Cardiac fibroblast (primary cell): ENCODE measurements around the gene RYR3.

ENCODE experiments used
- DNase-seq, 2 donors: peaks; one replicate each; pipeline versions ENCODE4 v3.0.0 to v3.0.0-alpha.2; 2010; ENCODE audit warnings: low read depth in 2 of 2
- H3K4me3 ChIP-seq, 2 donors: replicated peaks in 1 of 2; 1 replicate in 1 of 2; 2 replicates in 1 of 2; pipeline ENCODE4 v1.5.1; 2011; ENCODE audit warnings: low read depth in 2 of 2, low read length in 2 of 2, mild to moderate bottlenecking in 2 of 2, moderate library complexity in 1 of 2
- CTCF ChIP-seq: IDR thresholded peaks from one replicate; pipeline ENCODE4 v1.5.1; 2011; ENCODE audit warnings: low read depth, mild to moderate bottlenecking, low read length, inconsistent platforms

RYR3 gene

GRCh38 chr15:33392453-33392852, 81.7 kb downstream of the RYR3 start:
- no peak for DNase-seq
- no peak for TF ChIP-seq CTCF
- no peak overlapping the region for H3K4me3 ChIP-seq

DNA sequence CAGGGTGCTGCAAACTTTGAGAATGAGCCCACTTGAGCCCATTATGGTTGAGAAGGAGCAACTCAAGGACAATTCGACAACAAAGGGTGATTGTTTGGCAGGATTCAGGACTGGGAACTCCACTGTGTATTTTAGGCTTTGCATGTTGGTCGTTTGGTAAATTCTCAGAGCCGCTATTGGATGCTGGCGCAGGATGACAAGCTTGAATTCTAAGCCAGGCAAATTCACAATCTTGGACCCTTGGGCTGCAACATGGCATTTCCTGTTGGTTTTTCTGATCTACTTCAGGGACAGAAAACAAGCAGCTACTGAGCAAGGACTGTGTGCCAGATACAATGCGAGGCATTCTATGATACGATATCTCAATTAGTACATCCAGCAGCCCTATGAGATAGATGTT, 82.8 kb downstream of the RYR3 start:
- no peak overlapping the region for H3K4me3 ChIP-seq
- no peak for TF ChIP-seq CTCF
- no peak for DNase-seq

DNA sequence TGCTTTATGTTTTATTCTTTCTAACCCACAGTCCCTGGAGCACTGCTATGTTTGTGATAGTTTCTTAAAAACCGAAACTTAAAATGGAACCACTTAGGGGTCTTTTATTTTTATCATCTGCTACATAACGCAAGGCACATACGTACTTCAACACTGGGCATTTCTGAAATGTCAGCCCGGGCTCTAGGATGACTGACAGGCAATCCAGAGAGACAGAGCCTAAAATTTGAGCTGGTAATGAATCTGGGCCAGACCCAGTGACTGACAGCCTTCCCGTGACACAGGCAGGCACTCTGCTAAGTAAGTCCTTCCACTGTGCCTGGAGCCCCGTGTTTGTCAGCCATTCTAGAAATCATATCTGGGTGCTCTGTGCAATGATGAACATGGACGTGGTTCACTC, 84.6 kb downstream of the RYR3 start:
- TF ChIP-seq CTCF, result no peak
- DNase-seq, result no peak
- H3K4me3 ChIP-seq, result no peak overlapping the region

DNA sequence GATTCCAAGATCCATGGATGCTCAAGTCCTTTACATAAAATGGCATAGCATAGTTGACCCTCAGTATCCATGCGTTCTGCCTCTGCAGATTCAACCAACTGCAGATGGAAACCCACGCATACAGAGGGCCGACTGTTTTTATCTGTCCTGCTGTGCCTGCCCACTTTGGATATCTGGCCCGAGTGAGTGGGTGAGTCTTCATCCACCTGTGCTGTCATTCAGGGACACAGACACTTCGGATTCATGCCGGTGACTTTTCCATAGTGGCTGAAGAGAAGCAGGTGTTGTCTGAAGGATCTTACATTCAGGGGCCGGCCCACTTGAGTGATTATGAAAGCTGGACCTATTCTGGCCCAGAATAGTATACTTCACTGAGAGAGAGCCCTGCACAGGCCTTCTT, 85.1 kb downstream of the RYR3 start:
- TF ChIP-seq CTCF, result no peak
- DNase-seq, result no peak
- H3K4me3 ChIP-seq, result no peak overlapping the region

DNA sequence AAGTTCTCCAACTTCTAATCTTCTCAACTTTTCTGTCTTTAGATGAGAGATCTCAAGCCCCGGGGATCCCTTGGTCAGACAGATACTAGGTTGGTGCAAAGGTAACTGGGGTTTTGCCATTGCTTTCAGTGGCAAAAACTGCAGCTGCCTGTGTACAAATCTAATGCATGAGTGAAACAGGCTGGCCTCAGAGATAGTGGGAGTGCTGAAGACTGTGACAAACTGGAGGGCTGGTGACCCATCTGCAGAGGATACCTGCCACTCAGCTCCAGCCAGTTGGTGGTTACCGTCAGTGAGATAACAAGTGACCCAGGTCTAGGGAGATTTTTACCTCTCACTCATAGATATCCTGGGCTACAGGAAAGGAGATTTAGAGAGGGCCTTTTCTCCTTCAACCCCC, 85.7 kb downstream of the RYR3 start:
- H3K4me3 ChIP-seq, result no peak overlapping the region
- DNase-seq, result no peak
- TF ChIP-seq CTCF, result no peak

GRCh38 chr15:33398555-33398954, 87.8 kb downstream of the RYR3 start:
- H3K4me3 ChIP-seq, result no peak overlapping the region
- TF ChIP-seq CTCF, result no peak
- no peak for DNase-seq

DNA sequence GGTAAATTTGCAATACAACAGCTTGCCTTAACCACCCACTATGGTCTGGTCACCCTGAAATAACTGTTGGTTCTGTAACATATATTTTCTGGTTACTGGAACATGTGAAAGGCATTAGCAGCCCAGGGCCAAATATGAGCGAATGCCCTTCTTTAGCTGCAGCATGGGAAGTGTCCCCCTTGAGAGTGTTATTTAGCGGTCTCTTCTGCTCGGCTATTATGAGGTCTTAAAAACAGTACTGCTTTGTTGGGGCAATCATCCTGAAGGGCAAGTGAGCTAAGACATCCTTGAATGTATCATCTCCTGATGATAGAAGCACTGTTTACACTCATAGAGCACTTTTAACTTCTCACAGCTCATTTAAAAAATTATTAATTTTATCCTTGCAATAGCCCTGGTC, 90.2 kb downstream of the RYR3 start:
- no peak overlapping the region for H3K4me3 ChIP-seq
- TF ChIP-seq CTCF, result no peak
- DNase-seq, result no peak
